Epithelial cell of esophagus (primary cell): Measurements from ENCODE around the gene PIN4.
"Not testable (repeated sequence)": the region's sequence is repeated elsewhere in the genome, so short reads cannot be mapped to it uniquely, and the experiment has no call there.

Experiments used
- DNase-seq: peaks from one replicate; pipeline ENCODE4 v3.0.0; 2010; ENCODE audit warnings: low read depth
- H3K4me3 ChIP-seq: 2 replicates; pipeline ENCODE4 v1.5.1; 2011; ENCODE audit warnings: mild to moderate bottlenecking, low read length, control low read depth
- CTCF ChIP-seq: IDR thresholded peaks from 2 replicates; pipeline ENCODE4 v1.5.1; 2011; ENCODE audit warnings: low read depth, mild to moderate bottlenecking, low read length, control low read depth, inconsistent platforms; ENCODE audit not compliant: insufficient read depth; ENCODE audit errors: missing control alignments

The PIN4 gene

GRCh38 chrX:72165551-72165950, 16.0 kb upstream of the PIN4 start:
- no peak for TF ChIP-seq CTCF

DNA sequence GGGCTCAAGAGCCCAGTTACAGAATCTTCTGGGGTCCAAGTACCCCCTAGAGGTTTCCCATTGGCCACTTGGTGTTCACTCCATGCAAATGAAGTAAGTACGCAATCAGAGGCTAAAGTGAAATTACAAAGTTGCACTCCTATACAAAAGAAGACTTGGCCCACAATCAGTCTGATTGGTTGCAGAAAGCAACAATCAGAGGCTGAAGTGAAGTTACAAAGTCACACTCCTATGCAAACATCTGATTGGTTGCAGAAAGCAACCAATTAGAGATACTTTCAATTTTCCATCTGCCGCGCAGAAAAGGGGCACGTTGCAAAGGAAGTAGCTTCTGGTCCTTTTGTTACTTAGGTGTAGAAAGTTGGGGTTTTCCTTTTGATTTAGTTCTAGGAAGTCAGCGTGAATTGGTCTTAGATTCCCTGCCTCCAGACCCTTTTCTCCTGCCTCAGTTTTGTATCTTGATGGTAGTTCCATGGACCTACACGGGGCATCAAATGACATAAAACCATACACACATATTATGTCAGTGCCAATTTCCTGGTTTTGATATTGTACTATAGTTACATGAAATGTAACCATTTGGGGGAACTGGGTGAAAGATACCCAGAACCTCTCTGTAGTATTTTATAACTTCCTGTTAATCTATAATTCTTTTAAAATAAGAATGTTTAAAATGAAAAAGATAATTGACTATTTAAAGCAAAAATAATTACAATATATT, 12.4 kb upstream of the PIN4 start:
- TF ChIP-seq CTCF = no peak
- DNase-seq = no peak
- H3K4me3 ChIP-seq = no peak overlapping the region

More at GRCh38 chrX:72165551-72165950, 16.0 kb upstream of the PIN4 start:
- no peak for DNase-seq
- H3K4me3 ChIP-seq = no peak overlapping the region

DNA sequence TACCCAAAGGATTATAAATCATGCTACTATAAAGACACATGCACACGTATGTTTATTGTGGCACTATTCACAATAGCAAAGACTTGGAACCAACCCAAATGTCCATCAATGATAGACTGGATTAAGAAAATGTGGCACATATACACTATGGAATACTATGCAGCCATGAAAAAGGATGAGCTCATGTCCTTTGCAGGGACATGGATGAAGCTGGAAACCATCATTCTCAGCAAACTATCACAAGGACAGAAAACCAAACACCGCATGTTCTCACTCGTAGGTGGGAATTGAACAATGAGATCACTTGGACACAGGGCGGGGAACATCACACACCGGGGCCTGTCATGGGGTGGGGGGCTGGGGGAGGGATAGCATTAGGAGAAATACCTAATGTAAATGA, 5.3 kb upstream of the PIN4 start:
- not testable (repeated sequence) for H3K4me3 ChIP-seq, DNase-seq

GRCh38 chrX:72176981-72177380, 4.6 kb upstream of the PIN4 start:
- no peak overlapping the region for H3K4me3 ChIP-seq
- no peak for TF ChIP-seq CTCF
- no peak for DNase-seq

DNA sequence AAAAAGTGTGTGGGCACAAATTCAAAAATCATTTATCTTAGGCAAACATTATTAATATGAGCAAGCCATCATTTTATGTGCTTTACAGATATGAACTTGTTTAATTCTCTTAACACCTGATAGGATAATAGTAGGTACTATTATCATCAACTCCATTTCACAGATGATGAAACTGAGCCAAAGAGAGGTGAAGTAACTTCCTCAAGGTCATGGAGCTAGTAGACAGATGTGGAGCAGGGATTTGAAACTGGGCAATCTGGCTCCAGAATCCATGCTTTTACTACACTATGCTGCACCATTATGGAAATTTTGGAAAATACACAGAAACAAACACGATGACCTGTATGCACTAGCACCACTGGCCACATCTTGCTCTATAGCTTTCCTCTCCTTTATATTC, 1.0 kb upstream of the PIN4 start:
- no peak for DNase-seq
- peak overlapping the region; percentile 72 for H3K4me3 ChIP-seq
- TF ChIP-seq CTCF = no peak

GRCh38 chrX:72182924-72183323, 1.4 kb downstream of the PIN4 start:
- no peak for DNase-seq
- no peak for TF ChIP-seq CTCF
- no peak overlapping the region for H3K4me3 ChIP-seq

DNA sequence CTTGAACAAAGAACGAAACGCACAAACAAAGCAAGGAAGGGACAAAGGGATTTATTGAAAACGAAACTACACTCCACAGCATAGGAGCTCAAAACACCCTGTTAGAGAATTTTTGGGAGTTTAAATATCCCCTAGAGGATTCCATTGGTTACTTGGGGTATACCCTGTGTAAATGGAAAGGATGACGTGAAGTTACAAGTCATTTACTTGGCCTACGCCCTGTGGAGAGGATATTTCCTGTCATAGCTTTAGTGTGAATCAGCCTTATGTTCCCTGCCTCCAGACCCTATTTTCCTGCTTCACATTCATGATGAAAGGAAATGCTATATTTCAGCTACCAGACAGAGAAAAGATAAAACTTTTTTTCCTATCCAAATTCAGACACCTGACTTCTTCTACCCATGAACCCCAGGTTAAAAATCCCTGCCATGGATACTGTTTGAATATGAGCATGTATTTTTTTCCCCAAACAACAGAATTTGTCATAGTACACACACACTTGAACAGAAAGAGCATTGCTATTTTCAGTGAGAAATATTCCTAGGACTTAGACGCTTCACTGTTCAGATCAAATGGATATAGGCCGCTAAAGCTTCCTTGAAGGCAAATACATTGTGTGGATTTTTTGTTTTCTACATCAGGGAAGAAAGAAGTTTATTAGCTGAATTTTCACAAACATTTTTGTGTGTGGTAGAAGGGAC, 20.4 kb downstream of the PIN4 start:
- no peak overlapping the region for H3K4me3 ChIP-seq
- TF ChIP-seq CTCF = no peak
- peak; percentile 65 for DNase-seq
